HG03354 (cell line): Measurements from ENCODE around the gene CDC37L1.
"Not testable (repeated sequence)": the region's sequence is repeated elsewhere in the genome, so short reads cannot be mapped to it uniquely, and the experiment has no call there.

ENCODE experiments used
- ATAC-seq: cut with Tn5 transposase; IDR thresholded peaks from one replicate; pipeline ENCODE4 v1.9.1; 2021; ENCODE audit warnings: mild to moderate bottlenecking; ENCODE audit not compliant: unreplicated experiment, poor library complexity, severe bottlenecking

Gene CDC37L1

DNA sequence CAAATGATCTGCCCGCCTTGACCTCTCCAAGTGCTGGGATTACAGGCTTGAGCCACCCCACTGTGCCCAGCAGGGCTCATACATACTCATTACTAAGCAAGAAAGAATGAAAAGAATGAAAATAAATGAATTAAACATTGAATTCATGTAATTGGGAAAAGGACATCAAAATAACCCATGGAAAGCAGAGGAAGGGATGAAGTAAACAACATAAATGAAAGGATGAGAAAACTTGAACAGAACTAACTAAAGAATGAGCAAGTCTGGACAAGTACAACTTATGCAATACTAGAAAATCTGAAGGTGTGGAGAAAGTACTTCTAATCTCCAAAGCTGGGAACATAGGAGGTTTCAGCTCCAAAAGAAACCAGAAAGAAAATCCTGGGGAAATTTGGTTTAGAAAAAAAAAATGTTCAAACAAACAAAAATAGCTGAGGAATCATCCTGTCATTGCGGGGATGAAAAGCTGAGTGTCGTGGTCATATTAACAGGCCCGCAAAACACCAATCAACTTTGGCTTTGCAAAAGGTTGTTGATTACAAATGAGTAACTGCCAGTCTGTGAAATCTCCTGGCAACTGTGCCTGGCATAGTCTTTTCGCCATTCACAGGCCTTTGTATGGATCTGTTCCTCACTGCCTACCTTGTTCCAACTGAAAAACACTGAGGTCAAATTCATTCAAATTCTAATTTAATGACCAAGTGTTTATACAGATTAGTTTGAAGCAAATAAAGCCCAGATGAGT lies 63.9 kb downstream of the CDC37L1 start:
- ATAC-seq: no peak

DNA sequence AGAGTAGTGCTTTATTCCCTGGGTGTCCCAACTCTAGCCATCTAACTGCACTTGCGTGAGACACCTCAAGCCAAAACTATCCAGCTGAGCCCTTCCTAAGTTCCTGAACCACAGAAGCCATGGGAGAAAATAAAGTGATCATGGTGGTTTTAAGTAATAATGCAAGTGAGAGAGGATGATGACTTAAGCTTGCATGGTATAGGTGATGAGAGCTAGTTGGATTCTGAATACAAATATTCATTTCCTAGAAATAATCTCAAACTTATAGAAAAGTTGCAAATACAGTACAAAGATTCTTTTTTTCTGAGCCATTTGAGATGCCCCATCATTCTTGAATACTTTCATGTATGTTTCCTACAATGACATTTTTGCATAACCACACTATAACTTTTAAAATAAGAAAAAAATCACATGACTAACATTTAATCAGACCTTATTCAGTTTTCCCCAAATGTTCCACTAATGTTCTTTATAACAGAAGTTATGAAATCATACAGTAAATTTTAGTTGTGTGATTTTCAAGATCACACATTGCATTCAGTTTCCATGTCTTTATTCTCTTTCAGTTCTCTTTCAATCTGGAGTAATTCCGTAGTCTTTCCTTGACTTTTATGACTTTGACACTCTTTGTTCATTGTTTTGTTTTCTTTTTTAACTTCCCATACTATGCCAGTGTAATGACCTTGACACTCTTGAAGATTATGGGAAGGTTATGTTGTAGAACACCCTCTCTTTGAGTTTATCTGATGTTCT lies 67.1 kb downstream of the CDC37L1 start:
- ATAC-seq: no peak

DNA sequence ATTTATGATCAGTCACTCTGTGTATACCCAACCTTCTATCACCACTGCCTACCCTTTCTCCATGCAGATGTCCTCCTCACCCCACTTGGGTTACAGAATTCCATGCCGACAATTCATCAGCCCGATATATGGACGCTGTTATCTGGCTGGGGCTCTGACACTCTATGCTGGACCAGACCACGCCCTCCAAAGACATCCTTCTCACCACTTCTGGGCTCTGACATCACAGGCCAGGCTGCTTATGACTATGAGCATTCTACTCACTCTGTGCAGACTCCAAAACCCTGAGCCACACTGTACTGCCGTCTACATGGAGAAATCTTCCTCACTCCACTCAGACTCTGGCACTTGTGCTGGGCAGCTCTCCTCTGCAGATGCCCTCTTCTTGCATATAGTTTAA lies 69.2 kb downstream of the CDC37L1 start:
- ATAC-seq: no peak

DNA sequence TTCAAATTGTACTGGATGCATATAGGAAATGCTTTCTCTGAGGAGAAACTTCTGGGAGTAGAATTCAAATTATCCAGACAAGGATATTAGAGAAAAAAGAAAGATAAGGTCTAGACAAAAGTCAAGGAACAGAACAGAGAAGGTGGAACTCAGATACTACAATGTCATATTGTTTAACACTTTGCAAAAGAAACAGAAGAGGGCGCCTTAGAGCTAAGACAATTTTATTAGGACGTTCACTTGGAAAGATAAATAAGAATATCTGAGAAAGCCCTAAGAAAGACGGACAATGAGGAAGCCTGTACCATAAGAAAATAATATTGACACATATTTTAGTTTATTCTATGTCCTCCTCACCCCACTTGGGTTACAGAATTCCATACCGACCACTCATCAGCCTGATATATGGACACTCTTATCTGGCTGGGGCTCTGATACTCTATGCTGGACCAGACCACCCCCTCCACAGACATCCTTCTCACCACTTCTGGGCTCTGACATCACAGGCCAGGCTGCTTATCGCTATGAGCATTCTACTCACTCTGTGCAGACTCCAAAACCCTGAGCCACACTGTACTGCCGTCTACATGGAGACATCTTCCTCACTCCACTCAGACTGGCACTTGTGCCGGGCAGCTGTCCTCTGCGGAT lies 70.8 kb downstream of the CDC37L1 start:
- no peak for ATAC-seq

- not testable (repeated sequence) for ATAC-seq
Measured at GRCh38 chr9:4754530-4754929, 75.2 kb downstream of the CDC37L1 start.

DNA sequence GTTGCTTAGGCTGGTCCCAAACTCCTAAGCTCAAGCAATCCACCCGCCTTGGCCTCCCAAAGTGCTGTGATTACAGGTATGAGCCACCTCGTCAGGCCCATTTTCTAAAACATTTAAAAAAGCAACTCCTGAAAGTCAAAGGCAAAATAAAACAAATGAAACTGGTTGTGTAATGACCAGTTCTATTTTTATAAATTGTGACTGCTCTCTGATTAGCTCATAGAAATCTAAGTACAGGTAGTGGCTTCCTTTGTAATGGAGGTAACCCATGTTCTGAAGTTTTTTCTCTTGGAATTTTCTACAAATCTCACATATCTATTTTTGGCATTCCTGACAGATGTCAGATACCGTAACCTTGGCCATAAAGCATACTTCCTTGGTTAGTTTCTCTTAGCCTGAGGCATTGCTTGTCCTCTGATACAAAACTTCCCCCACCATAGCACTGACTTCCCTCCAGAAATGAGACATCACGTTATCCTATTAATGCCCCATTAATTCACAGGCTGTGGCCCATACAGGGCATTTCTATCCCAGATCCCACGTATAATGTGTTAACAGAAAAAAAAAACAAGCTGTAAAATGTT lies 75.7 kb downstream of the CDC37L1 start:
- no peak for ATAC-seq

DNA sequence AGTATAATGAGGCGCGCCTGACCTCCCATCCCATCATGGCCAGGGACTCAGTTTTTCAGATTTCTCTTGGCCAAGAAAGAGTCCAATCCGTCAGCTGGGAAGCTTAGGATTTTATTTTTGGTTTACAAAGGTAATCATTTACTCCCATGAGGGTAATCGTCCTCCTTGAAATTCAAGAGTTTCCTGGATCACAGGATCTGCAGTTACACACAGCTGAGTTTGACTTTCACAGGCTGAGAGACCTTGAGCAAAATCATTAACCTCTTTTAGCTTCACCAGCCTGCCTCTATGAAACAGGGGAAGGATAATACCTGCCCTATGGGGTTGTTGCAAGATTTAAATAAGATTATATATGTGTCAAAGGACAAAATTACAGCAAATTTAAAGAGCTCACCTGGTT lies 77.1 kb downstream of the CDC37L1 start:
- no peak for ATAC-seq
